Fibroblast of lung (primary cell): ENCODE data around the gene DMRTC2. TPM values are rescaled to one million over a fixed set of nuclear protein-coding genes. Genes with fewer than 3 reads are reported as not detected.

ENCODE experiments used
- DNase-seq, 2 donors: peaks; one replicate each; pipeline versions ENCODE4 v3.0.0 to v3.0.0-alpha.2; 2010; ENCODE audit warnings: low read depth in 2 of 2
- H2AFZ ChIP-seq: 2 replicates; pipeline ENCODE4 v1.5.1; 2012; ENCODE audit warnings: low read length, control low read depth, inconsistent platforms
- H3K27ac ChIP-seq: 2 replicates; pipeline ENCODE4 v1.5.1; 2011; ENCODE audit warnings: low read length, control low read depth; ENCODE audit not compliant: insufficient read depth
- H3K27me3 ChIP-seq: 2 replicates; pipeline ENCODE4 v1.5.1; 2011; ENCODE audit warnings: mild to moderate bottlenecking, low read length; ENCODE audit not compliant: control insufficient read depth, insufficient read depth
- H3K36me3 ChIP-seq: 2 replicates; pipeline ENCODE4 v1.5.1; 2011; ENCODE audit warnings: low read length; ENCODE audit not compliant: control insufficient read depth, insufficient read depth
- H3K4me1 ChIP-seq: 2 replicates; pipeline ENCODE4 v1.5.1; 2011; ENCODE audit warnings: low read length; ENCODE audit not compliant: control insufficient read depth, insufficient read depth; ENCODE audit errors: extremely low read depth
- H3K4me2 ChIP-seq: 2 replicates; pipeline ENCODE4 v1.5.1; 2011; ENCODE audit warnings: low read length, control low read depth; ENCODE audit not compliant: insufficient read depth; ENCODE audit errors: extremely low read depth
- H3K4me3 ChIP-seq, 4 experiments: fragments of 200-600 bp in 1 of 4; sonication (generic) in 1 of 4; replicated peaks in 1 of 4; 2 replicates each; pipeline ENCODE4 v1.5.1; 2011 to 2016; ENCODE audit warnings: low read length in 4 of 4, low read depth in 3 of 4, mild to moderate bottlenecking in 3 of 4, control low read depth in 2 of 4, inconsistent platforms in 1 of 4, mixed read lengths in 1 of 4; ENCODE audit not compliant: insufficient read depth in 1 of 4; ENCODE audit errors: control extremely low read depth in 1 of 4
- H3K79me2 ChIP-seq: 2 replicates; pipeline ENCODE4 v1.5.1; 2012; ENCODE audit warnings: mild to moderate bottlenecking, low read length, inconsistent platforms; ENCODE audit not compliant: control insufficient read depth, insufficient read depth
- H3K9ac ChIP-seq: 2 replicates; pipeline ENCODE4 v1.5.1; 2011; ENCODE audit warnings: mild to moderate bottlenecking, low read length, control low read depth; ENCODE audit not compliant: insufficient read depth
- H3K9me3 ChIP-seq: 2 replicates; pipeline ENCODE4 v1.5.1; 2012; ENCODE audit warnings: low read depth, low read length; ENCODE audit not compliant: control insufficient read depth, insufficient read depth
- H4K20me1 ChIP-seq: 2 replicates; pipeline ENCODE4 v1.5.1; 2011; ENCODE audit warnings: low read length; ENCODE audit not compliant: control insufficient read depth, insufficient read depth; ENCODE audit errors: extremely low read depth
- CTCF ChIP-seq, 2 donors: IDR thresholded peaks in 1 of 2; conservative IDR thresholded peaks in 1 of 2; 1 replicate in 1 of 2; 2 replicates in 1 of 2; pipeline ENCODE4 v1.5.1; 2011 to 2012; ENCODE audit warnings: low read length in 2 of 2, control low read depth in 1 of 2, inconsistent platforms in 1 of 2, low read depth in 1 of 2, mild to moderate bottlenecking in 1 of 2
- EZH2 ChIP-seq: IDR thresholded peaks from 2 replicates; pipeline ENCODE4 v1.5.1; 2012; ENCODE audit warnings: low read length, control low read depth, mild to moderate bottlenecking; ENCODE audit errors: missing control alignments
- polyA plus RNA-seq, 2 donors: library from polyadenylated mRNA; depleted of rRNA in 1 of 2; stranded (reverse) in 1 of 2; unstranded in 1 of 2; fragments of >200 nt; gene quantifications; 2 replicates each; pipeline ENCODE4 v1.2.1, GENCODE V29; 2011 to 2012; ENCODE audit warnings: missing spikeins in 1 of 2
- total RNA-seq: library from RNA; depleted of rRNA; stranded (reverse); fragments of >200 nt; gene quantifications from 2 replicates; pipeline ENCODE4 v1.2.1, GENCODE V29; 2014

DMRTC2 gene
- total and polyA plus RNA-seq, 2 donors (not counting 1 experiment from before 2014, with no cell fraction given), result not detected

GRCh38 chr19:41849067-41849466 lies 4.2 kb downstream of the DMRTC2 start:
- Histone ChIP-seq H4K20me1 (no peaks in the 10 kb centered on the region), H3K79me2 (no peaks in the 10 kb centered on the region), H3K9me3 (no peaks in the 10 kb centered on the region), H3K27ac (no peak overlapping the region), H2AFZ (no peak overlapping the region), H3K4me3 (no peak overlapping the region), H3K36me3 (no peaks in the 10 kb centered on the region), H3K4me2 (no peak overlapping the region), H3K9ac (no peak overlapping the region), H3K4me1 (no peaks in the 10 kb centered on the region), H3K27me3 (peaks cover 20% of the 10 kb centered on the region)
- no peak for TF ChIP-seq EZH2
- no peak for TF ChIP-seq CTCF (conservative IDR thresholded peaks at IDR 0.05 in 1 of 2, IDR thresholded peaks at IDR 0.05 in 1 of 2; ENCODE audit: low read depth in 1 of 2, low read length in 2 of 2)
- DNase-seq, result no peak

- Histone ChIP-seq H2AFZ (no peak overlapping the region), H3K27me3 (peaks cover 25% of the 10 kb centered on the region)
Observed at GRCh38 chr19:41850381-41850780, 5.5 kb downstream of the DMRTC2 start.

GRCh38 chr19:41851456-41851855 lies 6.6 kb downstream of the DMRTC2 start:
- Histone ChIP-seq H3K27ac (no peak overlapping the region), H3K4me2 (no peak overlapping the region), H3K36me3 (no peaks in the 10 kb centered on the region), H3K9ac (no peak overlapping the region), H3K4me1 (no peaks in the 10 kb centered on the region), H3K27me3 (peaks cover 25% of the 10 kb centered on the region), H3K9me3 (no peaks in the 10 kb centered on the region), H3K79me2 (no peaks in the 10 kb centered on the region), H3K4me3 (no peak overlapping the region), H4K20me1 (no peaks in the 10 kb centered on the region), H2AFZ (no peak overlapping the region)
- DNase-seq, result no peak
- TF ChIP-seq CTCF (conservative IDR thresholded peaks at IDR 0.05 in 1 of 2, IDR thresholded peaks at IDR 0.05 in 1 of 2; ENCODE audit: low read depth in 1 of 2, low read length in 2 of 2), result no peak
- TF ChIP-seq EZH2, result no peak

More at GRCh38 chr19:41850381-41850780, 5.5 kb downstream of the DMRTC2 start:
- Histone ChIP-seq H3K27ac (no peak overlapping the region), H3K4me3 (no peak overlapping the region), H3K4me2 (no peak overlapping the region), H4K20me1 (no peaks in the 10 kb centered on the region), H3K9ac (no peak overlapping the region), H3K79me2 (no peaks in the 10 kb centered on the region), H3K4me1 (no peaks in the 10 kb centered on the region), H3K9me3 (no peaks in the 10 kb centered on the region), H3K36me3 (no peaks in the 10 kb centered on the region)
- DNase-seq, result no peak
- no peak for TF ChIP-seq EZH2
- no peak for TF ChIP-seq CTCF (conservative IDR thresholded peaks at IDR 0.05 in 1 of 2, IDR thresholded peaks at IDR 0.05 in 1 of 2; ENCODE audit: low read depth in 1 of 2, low read length in 2 of 2)
